ENCODE results near the gene PTER. TPM values are rescaled to one million over a fixed set of nuclear protein-coding genes. Genes with fewer than 3 reads are reported as not detected.

PTER gene
- total RNA-seq = 10 to 100 TPM in 2 of 4 donors, 1 to 10 TPM in 2; 4.1 to 13.5 (median 11.0) TPM

GRCh38 chr10:16436758-16437539, at the start of gene PTER:
PTER (plus strand) TSS chr10:16437010; CDS start chr10:16484385, 47,375 bp downstream.
- no peak for TF ChIP-seq CTCF (IDR thresholded peaks at IDR 0.05)
- peak; percentile 62 to 67 for TF ChIP-seq POLR2A (IDR thresholded peaks at IDR 0.05)
- Histone ChIP-seq H3K4me1 (no peaks in the 10 kb centered on the region), H3K4me3 (peak within 1 kb of the TSS; percentile 50 to 55), H3K27ac (peak within 1 kb of the TSS; percentile 57 to 72), H3K9me3 (no peaks in the 10 kb centered on the region), H3K27me3 (no peaks in the 10 kb centered on the region), H3K36me3 (no peaks in the 10 kb centered on the region)
- intact Hi-C loops (cut with DNase I; ENCODE audit: low total_unique reads) = no loop called here
- peak; percentile 95 for DNase-seq

GRCh38 chr10:16392531-16393069, 44.2 kb upstream of the PTER start:
- no peak for TF ChIP-seq POLR2A (IDR thresholded peaks at IDR 0.05)
- no peak for TF ChIP-seq CTCF (IDR thresholded peaks at IDR 0.05)
- H3K27ac ChIP-seq = no peak overlapping the region
- H3K9me3 ChIP-seq = no peaks in the 10 kb centered on the region
- no peaks in the 10 kb centered on the region for H3K27me3 ChIP-seq
- DNase-seq = no peak
- no peaks in the 10 kb centered on the region for H3K36me3 ChIP-seq
- intact Hi-C loops (cut with DNase I; ENCODE audit: low total_unique reads) = no loop called here
- H3K4me3 ChIP-seq = no peak overlapping the region
- H3K4me1 ChIP-seq = no peaks in the 10 kb centered on the region

- no peak overlapping the region for H3K4me3 ChIP-seq
- no peaks in the 10 kb centered on the region for H3K36me3 ChIP-seq
- intact Hi-C loops (cut with DNase I; ENCODE audit: low total_unique reads) = no loop called here
- TF ChIP-seq CTCF (IDR thresholded peaks at IDR 0.05) (no peak), POLR2A (IDR thresholded peaks at IDR 0.05) (no peak)
- no peaks in the 10 kb centered on the region for H3K4me1 ChIP-seq
- H3K9me3 ChIP-seq = no peaks in the 10 kb centered on the region
- no peaks in the 10 kb centered on the region for H3K27me3 ChIP-seq
- H3K27ac ChIP-seq = no peak overlapping the region
- no peak for DNase-seq
Observed at GRCh38 chr10:16393271-16393858, 43.4 kb upstream of the PTER start.

- intact Hi-C loops (cut with DNase I; ENCODE audit: low total_unique reads) = no loop called here
- no peaks in the 10 kb centered on the region for H3K9me3 ChIP-seq
- no peak overlapping the region for H3K4me3 ChIP-seq
- H3K27me3 ChIP-seq = no peaks in the 10 kb centered on the region
- no peak overlapping the region for H3K27ac ChIP-seq
- TF ChIP-seq CTCF (IDR thresholded peaks at IDR 0.05) (no peak), POLR2A (IDR thresholded peaks at IDR 0.05) (no peak)
- H3K36me3 ChIP-seq = no peaks in the 10 kb centered on the region
- H3K4me1 ChIP-seq = no peaks in the 10 kb centered on the region
- DNase-seq = no peak
Observed at GRCh38 chr10:16401416-16401815, 35.4 kb upstream of the PTER start.

- no peak for DNase-seq
- no peaks in the 10 kb centered on the region for H3K4me1 ChIP-seq
- H3K27ac ChIP-seq = no peak overlapping the region
- no peaks in the 10 kb centered on the region for H3K27me3 ChIP-seq
- intact Hi-C loops (cut with DNase I; ENCODE audit: low total_unique reads) = no loop called here
- H3K36me3 ChIP-seq = no peaks in the 10 kb centered on the region
- no peaks in the 10 kb centered on the region for H3K9me3 ChIP-seq
- no peak for TF ChIP-seq CTCF (IDR thresholded peaks at IDR 0.05)
- no peak for TF ChIP-seq POLR2A (IDR thresholded peaks at IDR 0.05)
- no peak overlapping the region for H3K4me3 ChIP-seq
Observed at GRCh38 chr10:16408379-16408778, 28.4 kb upstream of the PTER start.

Measured in uterus (tissue), 4 donors.